RWPE2 (cell line): Measurements from ENCODE around the gene ESR1.

Source experiments
- ATAC-seq: fragments of 200-7000 bp; cut with Tn5 transposase; 3 replicates; pipeline ENCODE4 v1.9.1; 2021; ENCODE audit warnings: low read depth
- DNase-seq: peaks from one replicate; pipeline ENCODE4 v3.0.0-alpha.2; 2020; ENCODE audit warnings: low spot score
- H3K27ac ChIP-seq: fragments of 450-650 bp; 2 replicates; pipeline ENCODE4 v1.5.1; 2017; ENCODE audit warnings: mild to moderate bottlenecking; ENCODE audit not compliant: poor library complexity, severe bottlenecking
- H3K27me3 ChIP-seq: fragments of 250-450 bp; sonication (Bioruptor Pico); 2 replicates; pipeline ENCODE4 v1.5.1; 2021; ENCODE audit warnings: mild to moderate bottlenecking, moderate library complexity; ENCODE audit not compliant: insufficient read depth, poor library complexity, severe bottlenecking
- H3K36me3 ChIP-seq: fragments of 250-450 bp; sonication (Bioruptor Pico); 2 replicates; pipeline ENCODE4 v1.5.1; 2020; ENCODE audit warnings: low read depth, mild to moderate bottlenecking, moderate library complexity
- H3K4me1 ChIP-seq: fragments of 250-450 bp; sonication (Bioruptor Pico); 2 replicates; pipeline ENCODE4 v1.5.1; 2021; ENCODE audit warnings: mild to moderate bottlenecking, moderate library complexity; ENCODE audit not compliant: insufficient read depth, poor library complexity, severe bottlenecking
- H3K4me3 ChIP-seq: fragments of 250-450 bp; sonication (Bioruptor Pico); 2 replicates; pipeline ENCODE4 v1.5.1; 2021; ENCODE audit warnings: mild to moderate bottlenecking, moderate library complexity; ENCODE audit not compliant: severe bottlenecking
- H3K9me3 ChIP-seq: fragments of 250-450 bp; sonication (Bioruptor Pico); 2 replicates; pipeline ENCODE4 v1.5.1; 2021; ENCODE audit warnings: mild to moderate bottlenecking, moderate library complexity; ENCODE audit not compliant: severe bottlenecking
- TF ChIP-seq, protein P1 (sequence below): fragments of 450-650 bp; IDR thresholded peaks from one replicate; pipeline ENCODE4 v1.5.1; 2017; ENCODE audit warnings: mild to moderate bottlenecking, moderate library complexity; ENCODE audit not compliant: poor library complexity, severe bottlenecking

ESR1 gene

DNA sequence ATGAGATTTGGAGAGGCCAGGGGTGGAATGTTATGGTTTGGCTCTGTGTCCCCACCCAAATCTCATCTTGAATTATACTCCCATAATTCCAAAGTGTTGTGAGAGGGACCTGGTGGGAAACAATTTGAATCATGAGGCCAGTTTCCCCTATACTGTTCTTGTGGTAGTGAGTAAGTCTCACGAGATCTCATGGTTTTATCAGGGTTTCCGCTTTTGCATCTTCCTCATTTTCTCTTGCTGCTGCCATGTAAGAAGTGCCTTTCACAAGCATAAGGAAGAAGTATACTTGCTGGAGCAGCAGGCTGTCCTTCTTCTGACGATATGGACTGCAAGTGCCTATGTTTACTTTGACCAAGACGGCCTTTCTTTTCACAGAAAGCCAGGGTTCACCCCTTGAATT is 270.5 kb downstream of the ESR1 start:
- no peaks in the 10 kb centered on the region for H3K27me3 ChIP-seq
- H3K4me1 ChIP-seq, result no peaks in the 10 kb centered on the region
- H3K36me3 ChIP-seq, result no peaks in the 10 kb centered on the region
- TF ChIP-seq, protein P1, sequence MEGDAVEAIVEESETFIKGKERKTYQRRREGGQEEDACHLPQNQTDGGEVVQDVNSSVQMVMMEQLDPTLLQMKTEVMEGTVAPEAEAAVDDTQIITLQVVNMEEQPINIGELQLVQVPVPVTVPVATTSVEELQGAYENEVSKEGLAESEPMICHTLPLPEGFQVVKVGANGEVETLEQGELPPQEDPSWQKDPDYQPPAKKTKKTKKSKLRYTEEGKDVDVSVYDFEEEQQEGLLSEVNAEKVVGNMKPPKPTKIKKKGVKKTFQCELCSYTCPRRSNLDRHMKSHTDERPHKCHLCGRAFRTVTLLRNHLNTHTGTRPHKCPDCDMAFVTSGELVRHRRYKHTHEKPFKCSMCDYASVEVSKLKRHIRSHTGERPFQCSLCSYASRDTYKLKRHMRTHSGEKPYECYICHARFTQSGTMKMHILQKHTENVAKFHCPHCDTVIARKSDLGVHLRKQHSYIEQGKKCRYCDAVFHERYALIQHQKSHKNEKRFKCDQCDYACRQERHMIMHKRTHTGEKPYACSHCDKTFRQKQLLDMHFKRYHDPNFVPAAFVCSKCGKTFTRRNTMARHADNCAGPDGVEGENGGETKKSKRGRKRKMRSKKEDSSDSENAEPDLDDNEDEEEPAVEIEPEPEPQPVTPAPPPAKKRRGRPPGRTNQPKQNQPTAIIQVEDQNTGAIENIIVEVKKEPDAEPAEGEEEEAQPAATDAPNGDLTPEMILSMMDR, result no peak
- no peak for ATAC-seq
- H3K27ac ChIP-seq, result no peak overlapping the region
- no peaks in the 10 kb centered on the region for H3K9me3 ChIP-seq
- DNase-seq, result no peak
- no peak overlapping the region for H3K4me3 ChIP-seq

DNA sequence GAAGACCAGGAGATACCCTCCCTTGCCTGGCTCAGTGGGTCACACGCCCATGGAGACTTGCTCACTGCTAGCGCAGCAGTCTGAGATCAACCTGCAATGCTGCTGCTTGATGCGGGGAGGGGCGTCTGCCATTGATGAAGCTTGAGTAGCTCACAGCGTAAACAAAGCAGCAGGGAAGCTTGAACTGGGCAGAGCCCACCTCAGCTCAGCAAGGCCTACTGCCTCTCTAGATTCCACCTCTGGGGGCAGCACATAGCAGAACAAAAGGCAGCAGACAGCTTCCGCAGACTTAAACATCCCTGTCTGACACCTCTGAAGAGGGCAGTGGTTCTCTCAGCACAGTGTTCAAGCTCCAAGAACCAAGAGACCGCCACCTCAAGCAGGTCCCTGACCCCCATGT is 271.3 kb downstream of the ESR1 start:
- H3K27ac ChIP-seq, result no peak overlapping the region
- H3K27me3 ChIP-seq, result no peaks in the 10 kb centered on the region
- no peaks in the 10 kb centered on the region for H3K4me1 ChIP-seq
- no peaks in the 10 kb centered on the region for H3K9me3 ChIP-seq
- TF ChIP-seq, protein P1, result no peak
- H3K36me3 ChIP-seq, result no peaks in the 10 kb centered on the region
- H3K4me3 ChIP-seq, result no peak overlapping the region
- no peak for ATAC-seq
- no peak for DNase-seq

DNA sequence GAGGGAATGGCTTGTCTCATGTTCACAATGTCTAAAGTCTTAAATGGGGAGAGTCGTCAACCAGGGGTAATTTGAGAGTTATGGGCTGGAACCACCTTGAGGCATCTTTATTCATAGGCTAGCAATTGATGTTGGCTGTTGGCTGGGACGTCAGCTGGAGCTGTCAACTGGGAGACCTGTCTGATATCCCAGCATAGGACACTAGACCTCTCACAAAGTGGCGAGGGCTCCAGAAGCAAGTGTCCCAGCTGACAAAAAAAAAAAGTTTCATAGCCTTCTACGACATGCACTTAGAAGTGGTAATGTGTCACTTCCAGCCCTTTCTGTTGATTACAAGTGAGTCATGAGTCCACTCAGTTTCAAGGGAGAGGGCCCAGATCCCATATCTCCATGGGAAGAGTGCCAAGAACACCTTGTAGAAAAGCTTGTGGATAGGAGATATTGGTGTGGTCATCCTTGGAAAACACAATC is 278.0 kb downstream of the ESR1 start:
- Histone ChIP-seq H3K4me1 (peaks cover 10% of the 10 kb centered on the region), H3K36me3 (no peaks in the 10 kb centered on the region), H3K4me3 (no peak overlapping the region), H3K27ac (no peak overlapping the region), H3K27me3 (no peaks in the 10 kb centered on the region), H3K9me3 (no peaks in the 10 kb centered on the region)
- no peak for DNase-seq
- ATAC-seq, result peak; percentile 86
- TF ChIP-seq, protein P1, result no peak

DNA sequence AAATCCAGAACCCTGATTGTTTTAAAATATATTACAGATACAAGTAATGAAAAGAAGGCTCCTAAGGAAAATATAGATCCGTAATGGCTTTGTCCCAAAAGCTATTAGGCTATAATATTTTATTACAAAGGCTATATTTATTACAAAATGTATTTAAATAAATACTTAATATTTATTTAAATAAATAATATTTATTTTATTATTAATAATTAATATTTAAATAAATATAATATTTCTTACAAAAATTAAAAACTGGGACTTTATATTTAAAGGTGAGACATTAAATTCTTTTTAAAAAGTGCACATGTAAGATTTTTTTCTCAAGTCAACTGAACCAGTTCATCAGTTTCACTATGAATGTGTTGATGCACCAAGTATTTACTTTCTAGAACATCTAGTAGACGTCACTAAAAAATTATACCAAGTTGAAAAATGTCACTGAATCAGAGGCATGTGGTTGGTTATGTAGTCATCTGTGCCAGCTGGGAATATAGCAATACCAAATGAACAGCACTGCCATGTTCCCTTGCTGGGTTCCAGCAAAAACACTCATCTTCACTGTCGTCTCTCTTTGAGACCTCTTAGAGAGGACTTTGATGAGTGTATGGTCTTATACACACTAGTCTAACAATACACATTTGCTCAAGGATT is 278.9 kb downstream of the ESR1 start:
- H3K4me1 ChIP-seq, result peaks cover 10% of the 10 kb centered on the region
- no peaks in the 10 kb centered on the region for H3K36me3 ChIP-seq
- DNase-seq, result no peak
- H3K27ac ChIP-seq, result no peak overlapping the region
- ATAC-seq, result no peak
- H3K4me3 ChIP-seq, result no peak overlapping the region
- H3K27me3 ChIP-seq, result no peaks in the 10 kb centered on the region
- TF ChIP-seq, protein P1, result no peak
- H3K9me3 ChIP-seq, result no peaks in the 10 kb centered on the region

DNA sequence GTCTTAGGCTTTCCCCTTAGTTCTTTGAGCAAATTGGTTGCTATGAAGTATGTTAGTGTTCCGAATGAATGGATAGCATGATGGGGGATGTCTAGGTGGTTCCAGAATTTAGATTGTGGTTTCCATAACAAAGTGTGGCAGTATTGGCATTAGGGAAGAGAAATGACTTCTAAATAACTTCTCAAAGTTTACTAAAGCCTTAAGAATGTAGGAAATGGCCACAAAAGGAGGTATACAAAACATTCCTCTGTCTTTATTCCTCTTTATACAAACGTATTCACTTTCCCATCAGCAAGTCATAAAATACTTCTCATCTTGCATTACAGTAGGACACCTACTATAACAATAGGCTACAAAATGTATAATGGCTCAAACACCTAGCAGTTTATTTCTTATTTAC is 279.6 kb downstream of the ESR1 start:
- peaks cover 16% of the 10 kb centered on the region for H3K4me1 ChIP-seq
- ATAC-seq, result no peak
- TF ChIP-seq, protein P1, result no peak
- H3K4me3 ChIP-seq, result no peak overlapping the region
- H3K9me3 ChIP-seq, result no peaks in the 10 kb centered on the region
- H3K27ac ChIP-seq, result no peak overlapping the region
- no peaks in the 10 kb centered on the region for H3K36me3 ChIP-seq
- DNase-seq, result no peak
- no peaks in the 10 kb centered on the region for H3K27me3 ChIP-seq
